ENCODE data around the gene XPR1.
A peak's percentile ranks its signal among the peaks of the same experiment; 100 is the strongest.

The XPR1 gene

DNA sequence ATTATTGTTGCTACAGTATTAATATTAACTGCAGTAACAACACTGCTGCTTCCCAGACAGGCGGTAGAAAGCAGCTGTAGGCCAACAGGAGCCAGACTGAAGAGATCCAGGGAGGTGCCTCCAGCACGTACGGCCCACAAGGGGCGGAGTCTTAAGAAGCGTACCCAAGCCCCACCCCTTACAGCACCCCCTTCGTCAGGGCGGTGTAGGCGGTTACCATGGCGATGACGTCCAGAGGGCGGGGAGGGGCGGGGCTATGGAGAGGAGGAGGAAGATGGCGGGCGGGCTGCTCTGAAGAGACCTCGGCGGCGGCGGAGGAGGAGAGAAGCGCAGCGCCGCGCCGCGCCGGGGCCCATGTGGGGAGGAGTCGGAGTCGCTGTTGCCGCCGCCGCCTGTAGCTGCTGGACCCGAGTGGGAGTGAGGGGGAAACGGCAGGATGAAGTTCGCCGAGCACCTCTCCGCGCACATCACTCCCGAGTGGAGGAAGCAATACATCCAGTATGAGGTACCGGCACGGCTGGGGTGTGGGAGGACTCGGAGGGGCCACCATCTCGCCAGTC is at the start of gene XPR1:
TSS of gene XPR1 (plus strand) at position 257 of the 560 bp plus-strand sequence. CDS start at position 437, 180 bp downstream.
- peak; percentile 86 for DNase-seq (ENCODE audit: low read depth)

DNA sequence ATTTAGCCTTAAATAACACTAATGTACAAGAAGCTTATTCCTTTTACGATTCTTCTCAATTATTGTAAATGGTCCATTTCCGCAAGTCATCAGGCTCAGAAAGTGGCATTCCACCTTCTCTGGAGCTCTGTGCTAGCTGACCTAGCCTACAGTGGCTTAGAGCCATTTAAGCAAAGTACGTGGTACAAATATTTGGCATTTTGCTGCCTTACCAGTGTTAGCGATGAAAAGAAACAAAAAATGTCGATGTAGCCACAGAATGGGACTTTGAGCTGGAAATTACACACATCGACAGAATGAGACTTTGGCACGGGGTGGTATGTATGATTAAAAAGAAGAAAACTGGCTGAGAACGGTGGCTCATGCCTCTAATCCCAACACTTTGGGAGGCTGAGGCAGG is 47.0 kb upstream of the XPR1 start:
- DNase-seq (ENCODE audit: low read depth) = no peak

DNA sequence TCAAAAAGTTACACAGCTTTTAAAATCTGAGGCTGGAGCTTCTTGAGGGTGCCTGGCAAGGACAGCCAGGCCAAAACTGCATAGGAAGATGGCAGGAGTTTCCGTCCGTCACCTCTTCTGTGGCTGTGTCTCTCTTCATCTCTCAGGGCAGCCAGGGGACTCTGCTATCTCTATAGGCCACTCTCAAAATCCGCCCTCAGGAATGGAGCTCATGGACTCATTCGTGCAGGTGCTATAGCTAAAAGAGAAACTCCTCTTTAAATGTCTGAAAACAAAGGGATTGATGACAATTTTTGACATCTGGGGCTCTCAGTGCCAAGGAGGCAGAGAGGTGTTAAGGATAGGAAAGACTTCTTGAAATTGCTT is 45.8 kb upstream of the XPR1 start:
- no peak for DNase-seq (ENCODE audit: low read depth)

DNA sequence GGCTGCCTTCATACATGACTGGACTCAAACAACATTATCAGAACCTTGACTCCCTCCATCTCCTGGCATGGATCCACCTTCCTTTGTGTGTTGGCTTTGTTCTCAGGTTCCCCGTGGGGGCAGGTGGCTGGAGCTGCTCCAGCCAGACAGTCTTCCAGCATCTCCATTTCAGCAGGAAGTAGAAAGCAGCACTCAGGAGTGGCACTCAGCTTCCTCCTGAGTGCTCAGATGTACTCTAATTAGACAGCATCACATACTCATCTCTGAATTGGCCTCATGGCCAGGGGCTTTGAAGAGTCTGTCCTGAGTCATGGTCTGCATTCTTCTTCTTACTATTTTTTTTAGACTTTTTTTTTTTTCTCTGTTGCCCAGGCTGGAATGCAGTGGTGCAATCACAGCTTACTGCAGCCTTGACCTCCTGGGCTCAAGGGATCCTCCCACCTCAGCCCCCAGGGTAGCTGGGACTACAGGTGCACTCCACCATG is 45.1 kb upstream of the XPR1 start:
- no peak for DNase-seq (ENCODE audit: low read depth)

DNA sequence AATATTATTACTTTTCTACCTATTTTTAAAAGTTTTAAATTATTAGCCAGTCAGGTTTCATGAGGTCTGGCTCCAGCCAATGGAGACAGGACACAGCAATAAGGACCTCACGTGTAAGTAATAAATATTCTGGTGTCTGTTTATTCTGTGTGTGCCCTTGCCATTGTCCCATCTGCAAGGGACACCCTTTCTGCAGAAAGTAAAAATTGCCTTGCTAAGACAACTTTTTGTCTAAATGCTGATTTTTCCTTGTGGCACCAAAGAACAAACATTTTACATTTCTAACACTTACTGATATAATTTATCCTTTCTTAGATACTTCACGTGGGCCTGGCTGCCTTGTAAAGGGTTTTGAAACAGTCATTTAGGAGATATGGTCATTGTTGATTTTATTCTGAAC is 43.7 kb upstream of the XPR1 start:
- DNase-seq (ENCODE audit: low read depth) = no peak

DNA sequence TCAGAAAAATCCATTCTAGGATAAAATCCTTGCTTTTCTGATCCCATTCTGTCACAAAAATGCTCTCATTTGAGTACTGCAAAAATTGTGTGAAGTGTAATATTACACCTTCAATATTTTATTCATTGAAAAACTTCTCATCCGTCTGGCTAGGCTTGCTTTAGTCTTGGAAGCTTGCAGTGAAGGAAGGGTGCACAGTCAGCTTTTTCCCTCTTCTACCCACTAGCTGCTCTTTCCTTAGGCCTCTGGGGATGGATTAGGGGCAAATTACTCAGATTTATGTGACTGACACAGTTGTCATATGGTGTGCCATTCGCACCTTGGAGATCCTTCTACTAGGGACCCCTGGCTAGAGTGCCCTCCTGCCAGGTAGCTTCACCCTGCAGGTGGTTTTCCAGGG is 40.9 kb upstream of the XPR1 start:
- DNase-seq (ENCODE audit: low read depth) = no peak

DNA sequence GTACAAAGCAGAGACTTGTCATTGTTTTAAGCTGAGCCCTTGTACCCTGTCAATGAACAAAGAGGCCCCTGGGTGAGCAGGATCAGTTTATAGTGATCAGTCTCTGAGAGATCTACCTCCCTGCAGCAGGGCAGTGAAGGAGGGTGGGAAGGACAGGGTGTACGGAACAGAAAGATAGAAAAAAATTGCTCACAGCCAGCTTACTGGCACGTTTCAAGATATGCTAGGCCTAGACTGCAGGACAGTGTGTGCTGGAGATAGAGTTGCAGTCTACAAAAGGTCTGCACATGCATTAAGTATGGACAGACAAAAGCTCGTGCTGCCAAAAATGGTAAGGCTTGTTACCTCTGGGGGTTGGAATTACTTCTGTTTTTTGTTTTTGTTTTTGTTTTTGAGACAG is 38.4 kb upstream of the XPR1 start:
- DNase-seq (ENCODE audit: low read depth) = no peak

DNA sequence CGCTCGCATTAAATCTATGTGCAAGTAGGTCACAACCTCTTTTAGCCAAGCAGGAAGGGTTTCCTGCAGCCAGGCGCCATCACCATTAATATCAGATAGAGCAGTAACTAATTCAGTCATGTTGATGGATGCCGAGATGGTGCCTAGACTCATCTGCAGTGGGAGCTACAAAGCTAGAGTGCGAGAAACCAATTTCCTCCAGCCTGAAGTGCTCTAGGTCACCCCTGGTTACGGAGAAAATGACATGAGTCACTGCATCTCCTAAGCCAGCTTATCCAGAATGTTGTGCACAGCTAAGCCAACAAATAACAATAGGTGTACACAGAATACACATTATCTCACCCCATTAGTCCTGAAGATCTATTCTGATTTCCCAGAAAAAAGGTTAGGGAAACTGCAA is 37.1 kb upstream of the XPR1 start:
- DNase-seq (ENCODE audit: low read depth) = no peak

DNA sequence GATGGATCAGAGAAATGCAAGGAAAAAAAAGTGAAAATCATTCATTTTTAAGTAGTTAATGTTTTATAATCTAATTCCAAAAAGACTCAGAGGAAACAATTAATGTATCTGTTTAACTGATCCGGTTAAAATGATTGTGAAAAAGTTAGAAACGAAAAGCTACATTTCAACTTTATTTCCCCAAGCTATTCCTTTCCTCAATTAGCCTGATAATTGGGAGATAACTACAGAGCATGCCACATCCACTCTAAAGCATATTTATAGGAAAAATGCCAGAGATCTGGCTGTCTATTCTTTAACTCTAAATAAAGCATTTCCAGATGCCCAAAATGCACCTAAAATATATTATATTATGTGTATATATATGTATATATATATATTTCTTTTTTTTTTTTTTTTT is 35.9 kb upstream of the XPR1 start:
- no peak for DNase-seq (ENCODE audit: low read depth)

DNA sequence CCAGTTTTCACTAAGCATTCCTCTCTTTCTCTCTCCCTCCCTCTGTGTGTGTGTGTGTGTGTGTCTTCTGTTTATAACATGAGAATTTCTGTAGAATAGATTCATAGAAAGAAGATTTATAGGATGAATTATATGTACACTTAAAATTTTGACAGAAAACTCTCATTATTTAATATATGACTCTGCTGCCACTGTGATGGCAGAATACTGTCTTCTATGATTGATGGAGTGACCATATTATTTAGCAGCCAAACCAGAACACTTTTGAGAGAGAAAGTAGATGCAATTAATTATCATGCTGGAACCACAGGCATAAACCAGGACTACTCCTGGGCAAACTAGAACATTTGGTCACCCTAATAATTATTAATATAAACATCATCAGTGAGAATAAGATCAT is 34.3 kb upstream of the XPR1 start:
- DNase-seq (ENCODE audit: low read depth) = no peak

DNA sequence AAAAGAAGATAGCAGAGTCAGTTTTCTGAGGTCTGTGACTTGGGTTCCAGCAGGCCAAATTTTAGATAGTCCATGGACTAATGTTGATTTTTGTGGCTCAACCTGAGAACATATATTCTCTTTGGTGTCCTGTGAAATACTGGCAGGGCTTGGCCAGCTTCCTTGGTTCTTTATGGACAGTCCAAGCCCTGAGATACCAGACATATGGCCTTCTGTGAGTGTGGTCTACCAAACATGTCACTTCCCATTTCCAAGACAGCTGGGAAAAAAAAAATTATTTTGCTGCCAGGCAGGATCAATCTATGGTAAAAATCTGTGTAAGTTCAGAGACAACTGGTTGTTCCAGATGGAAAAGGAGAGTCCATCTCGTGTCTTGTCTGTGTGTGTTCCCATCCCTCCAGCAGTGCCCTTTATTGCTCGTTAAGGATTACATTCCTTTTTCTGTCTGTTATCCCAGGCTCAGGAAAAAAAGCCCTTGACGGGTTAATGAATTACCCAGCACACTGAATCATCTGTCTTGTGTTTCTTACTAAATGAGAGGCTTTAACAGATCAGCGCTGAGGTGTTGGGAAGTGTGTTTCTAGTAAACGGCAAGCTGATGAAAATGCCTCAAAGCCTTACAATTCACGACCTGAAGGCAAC is 33.4 kb upstream of the XPR1 start:
- DNase-seq (ENCODE audit: low read depth) = no peak

DNA sequence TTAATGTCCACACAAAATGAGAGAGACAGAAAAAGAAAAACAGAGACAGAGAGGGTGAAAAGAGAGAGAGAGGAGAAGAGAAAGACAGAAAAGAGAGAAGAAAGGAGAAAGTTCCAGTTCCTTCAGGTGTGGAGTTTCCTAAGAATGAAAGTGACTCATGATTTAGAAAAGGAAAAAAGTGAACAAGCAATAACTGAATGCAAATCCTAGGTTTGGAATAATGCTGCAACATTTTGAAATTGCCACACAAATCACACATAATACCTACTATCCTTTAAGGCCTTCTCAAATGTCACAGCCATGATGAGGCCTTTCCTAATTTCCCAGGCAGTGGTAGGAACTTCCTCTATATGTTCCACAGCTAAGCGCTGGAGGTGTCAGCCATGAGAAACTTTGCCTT is 31.5 kb upstream of the XPR1 start:
- DNase-seq (ENCODE audit: low read depth) = no peak

DNA sequence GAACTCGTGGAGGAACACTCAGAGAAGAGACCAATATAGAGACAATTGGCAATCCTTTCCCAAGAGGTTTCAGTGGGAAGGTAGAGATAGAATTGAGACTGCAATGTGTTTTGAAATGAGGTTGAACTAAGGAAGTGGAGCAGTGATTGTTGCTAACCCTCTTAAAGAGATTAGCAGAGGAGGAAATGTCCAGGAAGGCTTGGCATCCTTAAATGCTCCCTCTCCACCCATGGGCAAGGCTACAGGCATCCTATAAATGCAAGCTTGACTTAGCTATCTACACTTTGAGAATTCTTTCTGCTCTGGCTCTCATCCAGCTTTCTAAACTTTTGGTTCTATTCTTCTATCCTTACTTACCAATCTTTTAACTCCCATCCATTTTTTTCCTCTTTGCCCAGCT is 30.3 kb upstream of the XPR1 start:
- no peak for DNase-seq (ENCODE audit: low read depth)

DNA sequence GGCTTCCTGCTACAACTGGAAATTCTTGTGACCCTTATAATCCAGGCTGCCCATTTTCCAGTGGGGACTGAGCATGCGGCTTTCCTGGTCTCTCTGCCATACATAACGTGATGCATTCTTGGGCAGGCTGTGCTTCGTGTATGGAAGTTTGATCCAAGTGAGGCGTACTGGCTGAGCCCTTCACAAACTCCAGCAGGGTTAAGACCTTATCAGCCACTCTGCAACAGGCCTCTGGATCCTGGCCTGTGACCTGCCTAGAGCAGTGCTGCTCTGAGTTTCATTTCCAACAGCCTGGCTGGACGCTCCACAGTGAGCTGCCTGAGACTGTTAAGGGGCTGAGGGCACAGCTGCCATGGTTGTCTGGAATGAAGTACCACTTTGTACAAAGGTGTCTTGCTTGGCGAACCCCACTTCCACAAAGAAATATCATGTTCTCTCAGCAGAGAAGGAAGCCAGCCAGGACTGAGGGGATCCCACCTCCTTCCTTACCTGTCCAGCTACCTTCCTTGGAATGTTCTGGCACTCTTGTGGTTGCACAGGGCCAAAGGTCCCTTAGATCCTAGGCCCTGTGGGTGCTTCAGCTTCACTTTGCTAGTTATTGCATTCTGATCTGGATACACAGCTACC is 28.5 kb upstream of the XPR1 start:
- no peak for DNase-seq (ENCODE audit: low read depth)

DNA sequence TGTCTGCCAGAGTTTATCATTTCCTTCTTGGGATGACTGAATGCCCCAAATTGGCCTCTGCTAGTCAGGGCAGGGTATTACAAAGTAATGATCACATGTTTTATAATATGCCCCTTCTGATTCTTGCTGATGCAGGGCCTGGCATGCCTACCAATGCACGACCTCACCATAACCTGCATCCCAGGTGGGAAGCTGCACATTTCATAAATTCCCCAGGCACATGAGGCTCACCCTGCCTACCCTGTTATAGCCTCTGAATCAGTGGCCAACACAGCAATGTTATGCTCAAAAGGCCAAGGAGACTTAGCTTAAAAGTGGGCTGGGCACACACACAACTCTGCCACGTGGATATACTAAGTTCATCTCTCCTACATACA is 28.0 kb upstream of the XPR1 start:
- DNase-seq (ENCODE audit: low read depth) = no peak

DNA sequence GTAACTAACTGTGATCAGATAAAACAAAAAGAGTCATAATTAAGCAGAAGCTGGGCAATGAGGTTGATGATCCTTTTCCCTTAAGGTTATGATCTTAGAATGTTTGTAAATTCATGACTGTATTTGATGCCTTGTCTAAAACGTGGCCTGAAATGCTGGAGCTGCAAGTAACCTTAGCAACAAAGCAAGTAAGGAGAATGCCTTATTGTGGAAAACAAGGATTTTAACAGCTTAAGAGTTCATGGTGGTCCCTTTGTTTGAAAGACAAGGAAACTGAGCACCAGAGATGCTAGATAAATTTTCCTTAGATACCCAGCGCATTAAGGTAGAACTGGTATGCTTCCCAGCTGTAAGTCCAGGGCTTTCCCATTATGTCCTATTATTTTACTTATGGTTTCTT is 25.7 kb upstream of the XPR1 start:
- DNase-seq (ENCODE audit: low read depth) = no peak

DNA sequence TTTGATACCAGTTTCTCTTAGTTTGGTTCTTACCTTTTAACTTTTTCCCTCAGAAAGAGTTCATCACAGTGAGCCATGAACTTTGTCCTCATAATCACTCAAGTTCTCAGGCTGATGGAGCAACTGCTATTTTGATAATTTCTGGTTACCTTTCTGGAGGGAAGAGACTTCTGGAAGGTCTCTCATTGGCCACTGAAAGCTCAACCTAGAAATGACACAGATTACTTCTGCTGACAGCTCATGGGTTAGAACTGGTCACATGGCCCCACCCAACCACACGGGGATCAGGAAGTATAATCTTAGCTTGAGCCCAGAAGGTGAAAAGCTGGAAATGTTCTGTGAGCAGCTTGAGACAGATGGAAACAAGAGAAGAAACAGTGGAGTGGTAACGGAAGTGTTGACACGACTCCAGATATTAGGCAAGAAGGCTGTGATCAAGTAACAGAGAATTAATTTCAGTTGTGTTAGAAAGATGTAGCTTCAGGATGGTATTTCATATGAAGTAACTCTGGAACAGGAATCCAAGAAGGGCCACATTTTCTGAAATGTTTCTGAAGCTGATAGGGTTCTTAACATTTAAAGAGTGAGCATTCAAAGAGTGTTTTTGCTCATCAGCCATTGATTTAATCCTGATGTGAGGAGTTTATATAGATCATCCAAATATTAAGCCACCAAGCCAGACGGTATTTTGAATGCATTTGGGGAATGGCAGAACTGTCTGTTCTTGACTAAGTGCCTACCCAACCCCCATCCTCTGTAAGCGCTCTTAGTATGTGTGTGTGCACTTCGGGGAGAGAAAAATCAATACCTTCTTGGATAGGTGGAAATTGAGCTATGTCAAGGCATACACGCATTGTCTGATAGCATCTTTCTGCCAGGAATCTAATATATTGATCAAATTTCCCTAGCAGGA is 21.9 kb upstream of the XPR1 start:
- DNase-seq (ENCODE audit: low read depth) = no peak

DNA sequence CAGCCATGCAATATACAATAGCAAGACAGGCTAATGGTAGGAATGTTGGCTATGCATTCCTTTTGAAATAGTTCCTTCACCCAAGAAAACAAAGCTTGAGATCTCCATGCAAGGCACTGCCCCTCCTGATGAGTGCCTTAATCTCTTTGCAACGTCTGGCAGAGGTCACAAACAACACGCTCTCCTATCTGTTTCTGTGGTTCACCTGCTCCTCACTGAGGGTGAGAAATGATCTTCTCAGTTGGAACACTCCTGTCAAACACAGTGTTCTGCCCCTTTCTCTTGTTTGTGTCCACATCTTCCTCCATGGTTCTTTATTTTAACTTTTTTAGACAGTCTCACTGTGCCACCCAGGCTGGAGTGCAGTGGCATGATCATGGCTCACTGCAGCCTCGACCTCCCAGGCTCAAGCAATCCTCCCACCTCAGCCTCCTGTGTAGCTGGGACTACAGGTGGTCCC is 21.2 kb upstream of the XPR1 start:
- no peak for DNase-seq (ENCODE audit: low read depth)

DNA sequence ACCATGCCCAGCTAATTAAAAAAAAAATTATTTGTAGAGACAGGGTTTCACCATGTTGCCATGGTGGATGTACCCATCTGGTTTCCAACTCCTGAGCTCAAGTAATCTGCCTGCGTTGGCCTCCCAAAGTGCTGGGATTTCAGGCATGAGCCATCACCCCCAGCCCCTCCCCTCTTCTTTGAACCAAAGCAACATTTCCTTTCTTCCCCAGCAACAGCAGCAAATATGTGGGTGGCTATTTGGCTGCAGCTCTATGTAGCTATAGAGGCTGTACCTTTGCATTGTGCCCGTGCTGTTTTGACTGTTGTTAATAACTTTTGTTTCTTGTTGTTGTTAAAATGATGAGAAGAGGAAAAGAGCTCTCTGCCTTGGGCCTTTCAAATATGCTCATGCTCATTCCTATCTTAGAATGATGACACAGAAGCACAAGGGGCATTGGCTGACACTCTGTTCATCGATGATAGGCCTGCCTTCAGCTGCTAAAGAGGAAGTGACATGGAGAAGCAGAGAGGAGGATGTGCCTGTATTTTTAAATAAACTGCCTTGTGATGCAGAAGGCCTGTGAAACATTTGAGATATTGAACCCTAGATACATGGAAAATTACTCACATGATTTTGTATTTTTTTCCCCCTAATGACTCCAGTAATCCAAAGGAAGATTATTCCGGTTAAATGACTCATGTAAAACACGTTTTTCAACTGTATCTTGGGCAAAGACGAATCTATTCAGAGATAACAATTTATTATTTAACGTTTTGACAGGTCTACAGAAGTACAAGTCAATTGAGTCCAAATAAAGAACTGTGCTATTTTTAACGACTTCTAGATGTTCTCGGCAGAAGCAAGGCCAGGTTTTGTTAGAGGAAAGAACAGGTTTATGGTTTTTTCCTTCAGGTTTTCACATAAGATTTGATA is 20.5 kb upstream of the XPR1 start:
- DNase-seq (ENCODE audit: low read depth) = no peak

DNA sequence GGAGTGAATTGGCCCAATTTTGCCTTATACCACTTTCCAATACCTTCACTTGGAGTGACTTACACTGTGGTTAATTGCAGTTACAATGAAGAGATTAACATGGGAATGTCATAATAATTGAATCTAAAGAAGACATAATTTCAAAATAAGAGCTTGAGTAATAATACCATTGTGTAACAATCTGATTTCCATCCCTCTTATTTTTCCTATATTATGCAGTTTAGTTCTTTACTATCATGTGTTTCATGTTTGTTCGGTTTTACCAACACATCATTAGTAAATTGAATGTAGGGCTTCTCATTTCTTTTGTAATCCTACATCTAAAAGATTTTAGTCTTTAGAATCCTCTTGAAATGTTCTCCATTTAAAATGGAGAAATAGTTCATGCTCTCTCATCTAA is 19.2 kb upstream of the XPR1 start:
- no peak for DNase-seq (ENCODE audit: low read depth)

DNA sequence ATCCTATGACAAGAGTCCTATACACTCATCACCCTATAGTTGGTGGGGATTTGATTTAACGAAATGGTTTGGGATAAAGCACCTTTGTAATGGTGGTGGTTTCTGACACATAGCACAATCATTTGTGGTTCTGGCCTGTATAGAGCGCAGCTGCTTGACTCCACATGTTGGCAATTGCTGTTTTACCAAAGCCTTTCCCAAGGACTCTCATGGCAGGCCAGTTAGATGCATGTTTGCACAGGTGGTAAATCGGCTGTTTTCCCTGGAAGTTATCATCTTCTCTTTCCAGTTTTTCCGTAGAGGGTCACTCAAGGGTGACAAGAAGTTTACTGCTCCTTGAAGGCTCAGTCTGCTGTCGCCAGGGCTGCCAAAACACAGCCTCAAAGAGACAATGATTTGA is 17.1 kb upstream of the XPR1 start:
- DNase-seq (ENCODE audit: low read depth) = no peak

Data from GM04503 (cell line).